GM21381 (cell line): ENCODE results near the gene MYADML2.

Experiments
- ATAC-seq: cut with Tn5 transposase; IDR thresholded peaks from one replicate; pipeline ENCODE4 v1.9.1; 2021; ENCODE audit warnings: mild to moderate bottlenecking, moderate library complexity; ENCODE audit not compliant: unreplicated experiment

The MYADML2 gene

GRCh38 chr17:81940538-81941483 is 6.2 kb downstream of the MYADML2 start:
- ATAC-seq = no peak

- no peak for ATAC-seq
These were observed 7.1 kb downstream of the MYADML2 start for GRCh38 chr17:81939881-81940385.

GRCh38 chr17:81939218-81939617 is 7.8 kb downstream of the MYADML2 start:
- no peak for ATAC-seq

GRCh38 chr17:81935709-81936084 is 11.3 kb downstream of the MYADML2 start:
- ATAC-seq = no peak

- no peak for ATAC-seq
These were observed 12.0 kb downstream of the MYADML2 start for GRCh38 chr17:81934850-81935708.

GRCh38 chr17:81934098-81934757 is 12.8 kb downstream of the MYADML2 start:
- ATAC-seq = no peak

- ATAC-seq = no peak
These were observed 13.8 kb downstream of the MYADML2 start for GRCh38 chr17:81933178-81933699.

GRCh38 chr17:81932333-81932983 is 14.6 kb downstream of the MYADML2 start:
- ATAC-seq = no peak

- ATAC-seq = no peak
These were observed 15.3 kb downstream of the MYADML2 start for GRCh38 chr17:81931557-81932332.

- no peak for ATAC-seq
These were observed 15.9 kb downstream of the MYADML2 start for GRCh38 chr17:81931189-81931556.

- no peak for ATAC-seq
These were observed 16.6 kb downstream of the MYADML2 start for GRCh38 chr17:81930142-81931125.

GRCh38 chr17:81929253-81930141 is 17.5 kb downstream of the MYADML2 start:
- no peak for ATAC-seq

- no peak for ATAC-seq
These were observed 18.3 kb downstream of the MYADML2 start for GRCh38 chr17:81928544-81929252.

GRCh38 chr17:81927653-81928543 is 19.1 kb downstream of the MYADML2 start, which contains the start of gene MAFG:
MAFG (minus strand) TSS chr17:81927735; CDS start chr17:81923185, 4,550 bp downstream.
- ATAC-seq = peak; percentile 59

GRCh38 chr17:81927152-81927652 is 19.8 kb downstream of the MYADML2 start:
- peak; percentile 12 for ATAC-seq
